ENCODE data around the gene ZBTB43.

GRCh38 chr9:126842977-126843799 lies 38.3 kb downstream of the ZBTB43 start:
- TF ChIP-seq CTCF (IDR thresholded peaks at IDR 0.05) (no peak), POLR2A (IDR thresholded peaks at IDR 0.05) (no peak)
